DND-41 (cell line): ENCODE data around the gene CTDSP2.

Experiments used
- ATAC-seq: fragments of 200-7000 bp; cut with Tn5 transposase; 3 replicates; pipeline ENCODE4 v1.9.1; 2021; ENCODE audit warnings: low read depth; ENCODE audit not compliant: insufficient read depth
- DNase-seq: peaks from one replicate; pipeline ENCODE4 v3.0.0-alpha.2; 2020
- H2AFZ ChIP-seq: 2 replicates; pipeline ENCODE4 v1.6.0; 2012; ENCODE audit warnings: low read depth, low read length
- H3K27ac ChIP-seq: 2 replicates; pipeline ENCODE4 v1.5.1; 2012; ENCODE audit warnings: low read length, inconsistent platforms
- H3K27me3 ChIP-seq: fragments of 200-600 bp; sonication (generic); 2 replicates; pipeline ENCODE4 v1.6.0; 2012; ENCODE audit warnings: low read length, mild to moderate bottlenecking, inconsistent platforms; ENCODE audit not compliant: insufficient read depth, poor library complexity
- H3K36me3 ChIP-seq: 2 replicates; pipeline ENCODE4 v1.5.1; 2012; ENCODE audit warnings: low read length, inconsistent platforms; ENCODE audit not compliant: insufficient read depth
- H3K4me1 ChIP-seq: 2 replicates; pipeline ENCODE4 v1.5.1; 2012; ENCODE audit warnings: mild to moderate bottlenecking, low read length; ENCODE audit not compliant: insufficient read depth
- H3K4me2 ChIP-seq: 2 replicates; pipeline ENCODE4 v1.6.0; 2012; ENCODE audit warnings: mild to moderate bottlenecking, moderate library complexity, low read length, inconsistent platforms; ENCODE audit not compliant: insufficient read depth
- H3K4me3 ChIP-seq, 2 experiments: fragments of 200-600 bp in 1 of 2; shearing (Covaris generic) in 1 of 2; 2 replicates each; pipeline ENCODE4 v1.5.1; 2012 to 2016; ENCODE audit warnings: inconsistent platforms in 2 of 2, low read length in 2 of 2, mild to moderate bottlenecking in 2 of 2, low read depth in 1 of 2, moderate library complexity in 1 of 2
- H3K79me2 ChIP-seq: 2 replicates; pipeline ENCODE4 v1.6.0; 2012; ENCODE audit warnings: low read length, inconsistent platforms; ENCODE audit not compliant: insufficient read depth
- H3K9ac ChIP-seq: 2 replicates; pipeline ENCODE4 v1.6.0; 2012; ENCODE audit warnings: low read depth, mild to moderate bottlenecking, inconsistent platforms, low read length, moderate library complexity
- H3K9me3 ChIP-seq: 2 replicates; pipeline ENCODE4 v1.5.1; 2012; ENCODE audit warnings: low read length, moderate library complexity, mild to moderate bottlenecking, inconsistent platforms; ENCODE audit not compliant: insufficient read depth, severe bottlenecking
- H4K20me1 ChIP-seq: 2 replicates; pipeline ENCODE4 v1.6.0; 2012; ENCODE audit warnings: low read length; ENCODE audit not compliant: insufficient read depth
- CTCF ChIP-seq: IDR thresholded peaks from 2 replicates; pipeline ENCODE4 v1.5.1; 2012; ENCODE audit warnings: borderline replicate concordance, low read length, moderate library complexity, mild to moderate bottlenecking; ENCODE audit not compliant: poor library complexity, severe bottlenecking; ENCODE audit errors: extremely low read depth
- EZH2 ChIP-seq: IDR thresholded peaks from 3 replicates; pipeline ENCODE4 v1.6.1; 2012; ENCODE audit warnings: borderline replicate concordance, low read depth, mild to moderate bottlenecking, moderate library complexity, low read length, inconsistent platforms; ENCODE audit not compliant: severe bottlenecking

CTDSP2 gene

GRCh38 chr12:57815177-57816000 lies 31.1 kb downstream of the CTDSP2 start:
- no peaks in the 10 kb centered on the region for H4K20me1 ChIP-seq
- ATAC-seq: 0 out of 3 replicates have a peak, but pooled peaks have one; percentile 30
- no peaks in the 10 kb centered on the region for H3K4me1 ChIP-seq
- H3K9ac ChIP-seq: no peak overlapping the region
- no peak for DNase-seq
- no peak overlapping the region for H3K4me2 ChIP-seq
- no peak overlapping the region for H3K27ac ChIP-seq
- TF ChIP-seq EZH2 (no peak), CTCF (peak; percentile 22)
- no peaks in the 10 kb centered on the region for H3K9me3 ChIP-seq
- no peak overlapping the region for H3K4me3 ChIP-seq
- H3K27me3 ChIP-seq: no peaks in the 10 kb centered on the region
- H3K36me3 ChIP-seq: no peaks in the 10 kb centered on the region
- H2AFZ ChIP-seq: no peak overlapping the region
- H3K79me2 ChIP-seq: no peaks in the 10 kb centered on the region

DNA sequence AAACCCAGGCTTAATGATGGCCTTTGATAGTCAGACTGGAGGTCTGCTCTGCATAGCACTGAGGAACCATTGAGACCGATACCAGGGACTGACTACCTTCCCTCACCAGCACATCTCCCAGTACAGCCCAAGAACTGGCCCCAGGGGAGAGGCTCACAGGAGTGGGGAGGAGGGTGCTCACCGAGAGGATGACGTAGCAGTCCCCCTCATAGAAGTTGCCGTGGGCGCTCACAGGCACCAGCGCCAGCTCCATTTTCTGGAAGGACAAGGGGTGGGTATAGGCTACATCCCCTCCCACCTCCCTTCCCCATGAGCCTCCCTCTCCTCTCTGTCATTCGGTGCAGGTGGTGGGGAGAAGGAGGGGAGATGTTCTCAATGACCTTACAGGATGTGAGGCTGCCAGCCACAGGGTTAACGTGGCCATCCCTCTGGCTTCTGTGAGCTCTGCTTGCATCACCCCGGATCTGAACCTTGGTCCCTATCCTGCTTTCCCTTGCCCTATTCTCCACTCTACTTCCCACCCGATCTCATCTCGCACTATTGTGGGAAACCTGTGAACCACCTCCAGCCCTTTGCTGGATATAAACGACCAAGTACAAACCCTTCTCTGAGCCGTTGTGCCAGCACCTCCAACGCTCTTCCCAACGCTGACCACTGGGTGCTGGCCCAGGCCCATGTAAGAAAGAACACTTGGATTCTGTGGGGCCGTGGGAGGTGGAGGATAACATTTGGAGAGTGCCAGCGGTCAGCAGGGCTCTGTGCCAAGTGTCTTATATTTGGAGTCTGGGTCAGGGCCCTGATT lies 32.4 kb downstream of the CTDSP2 start:
- no peaks in the 10 kb centered on the region for H3K9me3 ChIP-seq
- H3K9ac ChIP-seq: no peak overlapping the region
- DNase-seq (no peak), ATAC-seq (no peak; the same call in 2 of the 3 replicates)
- H3K27me3 ChIP-seq: no peaks in the 10 kb centered on the region
- TF ChIP-seq CTCF: no peak
- no peak for TF ChIP-seq EZH2
- H3K4me1 ChIP-seq: no peaks in the 10 kb centered on the region
- no peaks in the 10 kb centered on the region for H4K20me1 ChIP-seq
- no peak overlapping the region for H3K27ac ChIP-seq
- no peaks in the 10 kb centered on the region for H3K36me3 ChIP-seq
- no peaks in the 10 kb centered on the region for H3K79me2 ChIP-seq
- H2AFZ ChIP-seq: no peak overlapping the region
- no peak overlapping the region for H3K4me2 ChIP-seq
- H3K4me3 ChIP-seq: no peak overlapping the region

GRCh38 chr12:57813111-57813970 lies 33.2 kb downstream of the CTDSP2 start:
- H3K4me1 ChIP-seq: no peaks in the 10 kb centered on the region
- no peaks in the 10 kb centered on the region for H3K36me3 ChIP-seq
- H4K20me1 ChIP-seq: no peaks in the 10 kb centered on the region
- no peaks in the 10 kb centered on the region for H3K27me3 ChIP-seq
- no peak overlapping the region for H3K27ac ChIP-seq
- no peak overlapping the region for H3K4me3 ChIP-seq
- DNase-seq (no peak), ATAC-seq (no peak)
- H3K79me2 ChIP-seq: no peaks in the 10 kb centered on the region
- no peak overlapping the region for H2AFZ ChIP-seq
- H3K4me2 ChIP-seq: no peak overlapping the region
- no peaks in the 10 kb centered on the region for H3K9me3 ChIP-seq
- no peak for TF ChIP-seq EZH2
- no peak for TF ChIP-seq CTCF
- no peak overlapping the region for H3K9ac ChIP-seq
